OCI-LY1 (cell line): ENCODE results near the gene PRR18.

Experiments
- EZH2 ChIP-seq: fragments of 200-600 bp; sonication (generic), shearing (Covaris generic); IDR thresholded peaks from 2 replicates; pipeline ENCODE4 v1.8.0; 2017; ENCODE audit warnings: borderline replicate concordance, mixed run types, mild to moderate bottlenecking, antibody characterized with exemption, low read length, moderate library complexity, mixed read lengths
- TF ChIP-seq, protein P1 (sequence below): fragments of 200-600 bp; sonication (generic), shearing (Covaris generic); IDR thresholded peaks from 2 replicates; pipeline ENCODE4 v1.5.1; 2017; ENCODE audit warnings: mild to moderate bottlenecking, antibody characterized with exemption, low read length, moderate library complexity, mixed read lengths

DNA sequence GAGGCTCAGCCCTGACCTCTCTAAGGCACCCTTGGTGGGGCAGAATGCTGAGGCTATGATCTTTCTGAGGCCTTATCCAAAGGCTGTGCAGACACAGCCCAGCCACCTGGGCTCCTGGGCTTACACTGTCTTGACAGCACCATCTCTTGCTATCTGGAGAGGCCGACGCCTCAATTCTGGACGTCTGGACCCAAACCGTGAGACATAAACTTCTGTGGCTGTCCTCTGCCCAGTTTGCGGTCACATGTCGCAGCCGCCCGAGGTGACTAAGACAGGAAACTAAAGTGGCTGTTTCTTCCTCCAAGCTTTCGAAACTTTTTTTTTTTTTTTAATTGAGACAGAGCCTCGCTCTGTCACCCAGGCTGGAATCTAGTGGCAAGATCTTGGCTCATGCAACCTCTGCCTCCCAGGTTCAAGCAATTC is 49.3 kb downstream of the PRR18 start:
- TF ChIP-seq, protein P1, sequence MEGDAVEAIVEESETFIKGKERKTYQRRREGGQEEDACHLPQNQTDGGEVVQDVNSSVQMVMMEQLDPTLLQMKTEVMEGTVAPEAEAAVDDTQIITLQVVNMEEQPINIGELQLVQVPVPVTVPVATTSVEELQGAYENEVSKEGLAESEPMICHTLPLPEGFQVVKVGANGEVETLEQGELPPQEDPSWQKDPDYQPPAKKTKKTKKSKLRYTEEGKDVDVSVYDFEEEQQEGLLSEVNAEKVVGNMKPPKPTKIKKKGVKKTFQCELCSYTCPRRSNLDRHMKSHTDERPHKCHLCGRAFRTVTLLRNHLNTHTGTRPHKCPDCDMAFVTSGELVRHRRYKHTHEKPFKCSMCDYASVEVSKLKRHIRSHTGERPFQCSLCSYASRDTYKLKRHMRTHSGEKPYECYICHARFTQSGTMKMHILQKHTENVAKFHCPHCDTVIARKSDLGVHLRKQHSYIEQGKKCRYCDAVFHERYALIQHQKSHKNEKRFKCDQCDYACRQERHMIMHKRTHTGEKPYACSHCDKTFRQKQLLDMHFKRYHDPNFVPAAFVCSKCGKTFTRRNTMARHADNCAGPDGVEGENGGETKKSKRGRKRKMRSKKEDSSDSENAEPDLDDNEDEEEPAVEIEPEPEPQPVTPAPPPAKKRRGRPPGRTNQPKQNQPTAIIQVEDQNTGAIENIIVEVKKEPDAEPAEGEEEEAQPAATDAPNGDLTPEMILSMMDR, result no peak
- TF ChIP-seq EZH2, result no peak
